OCI-LY7 (cell line): ENCODE data around the gene PIGA. TPM values are rescaled to one million over a fixed set of nuclear protein-coding genes. Genes with fewer than 3 reads are reported as not detected.

Source experiments
- BruUV-seq: library from RNA; stranded (reverse); fragments of 400-500 nt; replicated peaks from 2 replicates; lab custom pipeline; 2021; lab: Mats Ljungman, UMichigan
- CTCF ChIA-PET: fragments of 300-600 bp; sonication (Branson Sonifier 250); formaldehyde crosslinking; loops from one replicate; lab custom pipeline; 2022; ENCODE audit warnings: antibody characterized with exemption; ENCODE audit not compliant: unreplicated experiment; lab: Charles Lee
- POLR2A ChIA-PET: fragments of 300-600 bp; sonication (Branson Sonifier 250); formaldehyde crosslinking; loops from one replicate; lab custom pipeline; 2022; ENCODE audit warnings: antibody characterized with exemption; lab: Charles Lee
- DNase-seq: peaks from one replicate; pipeline ENCODE4 v3.0.0-alpha.2; 2015; ENCODE audit warnings: low spot score
- H2AFZ ChIP-seq: fragments of 200-600 bp; sonication (generic), shearing (Covaris generic); 2 replicates; pipeline ENCODE4 v1.6.1; 2014; ENCODE audit warnings: mild to moderate bottlenecking, antibody characterized with exemption, low read length, moderate library complexity
- H3K27ac ChIP-seq: fragments of 200-600 bp; sonication (generic); 2 replicates; pipeline ENCODE4 v1.5.1; 2014; ENCODE audit warnings: mixed run types, low read depth, mild to moderate bottlenecking, moderate library complexity, low read length, inconsistent platforms; ENCODE audit not compliant: poor library complexity, severe bottlenecking
- H3K36me3 ChIP-seq: fragments of 200-600 bp; sonication (generic); 2 replicates; pipeline ENCODE4 v1.6.1; 2014; ENCODE audit warnings: mild to moderate bottlenecking, antibody characterized with exemption, low read length, moderate library complexity, mixed read lengths; ENCODE audit not compliant: insufficient read depth
- H3K4me1 ChIP-seq: fragments of 200-600 bp; sonication (generic); 2 replicates; pipeline ENCODE4 v1.5.1; 2014; ENCODE audit warnings: mild to moderate bottlenecking, low read length; ENCODE audit not compliant: insufficient read depth, poor library complexity, severe bottlenecking
- H3K4me2 ChIP-seq: fragments of 200-600 bp; sonication (generic); 2 replicates; pipeline ENCODE4 v1.6.1; 2014; ENCODE audit warnings: mild to moderate bottlenecking, low read length
- H3K4me3 ChIP-seq: fragments of 200-600 bp; sonication (generic); 2 replicates; pipeline ENCODE4 v1.5.1; 2014; ENCODE audit warnings: mild to moderate bottlenecking, low read depth, low read length; ENCODE audit not compliant: poor library complexity, severe bottlenecking
- H3K79me2 ChIP-seq: fragments of 200-600 bp; sonication (generic); 2 replicates; pipeline ENCODE4 v1.6.1; 2016; ENCODE audit warnings: low read depth, mild to moderate bottlenecking, low read length, moderate library complexity, mixed read lengths; ENCODE audit not compliant: insufficient read depth
- H3K9me2 ChIP-seq: fragments of 200-600 bp; sonication (generic); 2 replicates; pipeline ENCODE4 v1.6.1; 2016; ENCODE audit warnings: mild to moderate bottlenecking, low read length, mixed read lengths; ENCODE audit not compliant: insufficient read depth
- H3K9me3 ChIP-seq: fragments of 200-600 bp; sonication (generic); 2 replicates; pipeline ENCODE4 v1.6.1; 2014; ENCODE audit warnings: mild to moderate bottlenecking, mixed run types, low read length, mixed read lengths
- H4K20me1 ChIP-seq: fragments of 200-600 bp; sonication (generic); 2 replicates; pipeline ENCODE4 v1.6.1; 2014; ENCODE audit warnings: mild to moderate bottlenecking, antibody characterized with exemption, low read length, moderate library complexity, mixed read lengths; ENCODE audit not compliant: insufficient read depth
- EZH2phosphoT487 ChIP-seq: fragments of 200-600 bp; sonication (generic); IDR thresholded peaks from 2 replicates; pipeline ENCODE4 v1.6.1; 2018; ENCODE audit warnings: low read depth, borderline replicate concordance, mild to moderate bottlenecking, mixed run types, antibody characterized with exemption, low read length, moderate library complexity, mixed read lengths
- intact Hi-C: fragments of 100-400 bp; cut with micrococcal nuclease; formaldehyde crosslinking; loops from one replicate; pipeline ENCODE4 v1.10.0; 2022; ENCODE audit not compliant: unreplicated experiment
- total RNA-seq, 2 experiments: library from RNA; depleted of rRNA in 1 of 2; stranded (reverse); fragments of >200 nt in 1 of 2; shearing (Covaris generic) in 1 of 2; gene quantifications; 2 replicates each; pipeline ENCODE4 v1.2.3, GENCODE V29; 2014 to 2022
- TF ChIP-seq, protein P1 (sequence below): fragments of 200-600 bp; sonication (generic); conservative IDR thresholded peaks from 2 replicates; pipeline ENCODE4 v1.5.1; 2014; ENCODE audit warnings: mild to moderate bottlenecking, antibody characterized with exemption, low read length, moderate library complexity, mixed read lengths

The PIGA gene
- total RNA-seq, 2 experiments from 2014 or later = 13.1 to 33.0 TPM

DNA sequence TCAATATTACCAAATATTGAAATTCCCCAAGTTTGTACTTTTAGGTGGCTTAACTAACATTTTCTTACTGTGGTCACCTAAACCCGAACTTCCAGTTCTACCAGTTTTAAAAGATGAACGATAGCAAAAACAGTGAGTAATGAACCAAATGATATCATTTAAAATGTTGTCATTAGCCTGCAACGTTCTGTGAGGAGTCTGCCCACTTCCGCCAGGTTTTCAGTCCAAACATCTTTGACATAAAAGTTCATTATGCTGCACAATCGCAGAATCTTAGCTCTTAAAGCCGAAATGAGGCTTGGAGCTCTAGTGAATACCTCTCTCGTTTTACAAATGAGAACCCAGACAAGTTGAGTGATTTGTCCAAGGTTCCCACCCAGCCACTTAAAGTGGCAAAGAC is 762 bp downstream of the PIGA start:
- Histone ChIP-seq H3K9me2 (no peaks in the 10 kb centered on the region), H3K4me1 (peaks cover 10% of the 10 kb centered on the region), H4K20me1 (no peaks in the 10 kb centered on the region), H3K36me3 (peaks cover 20% of the 10 kb centered on the region), H3K4me3 (peak overlapping the region; percentile 97), H3K27ac (peak overlapping the region; percentile 13), H3K4me2 (peak overlapping the region; percentile 67), H3K9me3 (no peaks in the 10 kb centered on the region), H2AFZ (peak overlapping the region; percentile 52; the same call in 1 of the 2 replicates), H3K79me2 (peaks cover 16% of the 10 kb centered on the region; the same call in 1 of the 2 replicates)
- intact Hi-C loops = loop anchor here (10.0 kb wide), 1 partner anchor 340 kb away; no protein-coding TSS in a partner anchor
- ChIA-PET CTCF (no interaction called here), POLR2A (no interaction called here)
- BruUV-seq = no TSS peak
- TF ChIP-seq EZH2phosphoT487 = no peak
- TF ChIP-seq, protein P1, sequence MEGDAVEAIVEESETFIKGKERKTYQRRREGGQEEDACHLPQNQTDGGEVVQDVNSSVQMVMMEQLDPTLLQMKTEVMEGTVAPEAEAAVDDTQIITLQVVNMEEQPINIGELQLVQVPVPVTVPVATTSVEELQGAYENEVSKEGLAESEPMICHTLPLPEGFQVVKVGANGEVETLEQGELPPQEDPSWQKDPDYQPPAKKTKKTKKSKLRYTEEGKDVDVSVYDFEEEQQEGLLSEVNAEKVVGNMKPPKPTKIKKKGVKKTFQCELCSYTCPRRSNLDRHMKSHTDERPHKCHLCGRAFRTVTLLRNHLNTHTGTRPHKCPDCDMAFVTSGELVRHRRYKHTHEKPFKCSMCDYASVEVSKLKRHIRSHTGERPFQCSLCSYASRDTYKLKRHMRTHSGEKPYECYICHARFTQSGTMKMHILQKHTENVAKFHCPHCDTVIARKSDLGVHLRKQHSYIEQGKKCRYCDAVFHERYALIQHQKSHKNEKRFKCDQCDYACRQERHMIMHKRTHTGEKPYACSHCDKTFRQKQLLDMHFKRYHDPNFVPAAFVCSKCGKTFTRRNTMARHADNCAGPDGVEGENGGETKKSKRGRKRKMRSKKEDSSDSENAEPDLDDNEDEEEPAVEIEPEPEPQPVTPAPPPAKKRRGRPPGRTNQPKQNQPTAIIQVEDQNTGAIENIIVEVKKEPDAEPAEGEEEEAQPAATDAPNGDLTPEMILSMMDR = no peak
- DNase-seq = peak; percentile 11

DNA sequence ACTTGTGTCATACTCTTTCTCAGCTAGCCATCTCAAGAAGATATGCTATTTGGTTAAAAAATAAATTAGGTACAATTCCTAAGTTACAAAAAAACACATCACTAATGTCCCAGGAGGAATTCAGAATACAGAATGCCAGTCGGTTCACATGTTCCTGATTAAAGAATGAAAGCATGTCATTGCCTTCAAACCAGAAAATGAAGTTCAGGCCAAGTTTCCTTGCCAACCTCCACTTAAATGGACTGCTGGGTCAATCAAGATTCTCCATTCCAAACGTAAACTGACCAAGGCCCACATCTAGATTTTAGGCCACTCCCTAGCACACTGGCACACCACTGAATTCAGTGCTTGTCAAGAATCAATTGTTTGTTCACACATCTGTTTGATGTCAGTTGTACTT is 6.5 kb downstream of the PIGA start:
- POLR2A ChIA-PET = no interaction called here
- Histone ChIP-seq H3K36me3 (peaks cover 38% of the 10 kb centered on the region), H4K20me1 (no peaks in the 10 kb centered on the region), H3K4me1 (no peaks in the 10 kb centered on the region), H3K27ac (no peak overlapping the region), H3K9me2 (no peaks in the 10 kb centered on the region), H3K4me3 (no peak overlapping the region), H3K4me2 (no peak overlapping the region), H3K79me2 (peaks cover 3% of the 10 kb centered on the region; the same call in 1 of the 2 replicates), H3K9me3 (no peaks in the 10 kb centered on the region), H2AFZ (no peak overlapping the region)
- intact Hi-C loops = no loop called here
- CTCF ChIA-PET = no interaction called here
- no TSS peak for BruUV-seq
- TF ChIP-seq, protein P1 = no peak
- no peak for TF ChIP-seq EZH2phosphoT487
- no peak for DNase-seq

DNA sequence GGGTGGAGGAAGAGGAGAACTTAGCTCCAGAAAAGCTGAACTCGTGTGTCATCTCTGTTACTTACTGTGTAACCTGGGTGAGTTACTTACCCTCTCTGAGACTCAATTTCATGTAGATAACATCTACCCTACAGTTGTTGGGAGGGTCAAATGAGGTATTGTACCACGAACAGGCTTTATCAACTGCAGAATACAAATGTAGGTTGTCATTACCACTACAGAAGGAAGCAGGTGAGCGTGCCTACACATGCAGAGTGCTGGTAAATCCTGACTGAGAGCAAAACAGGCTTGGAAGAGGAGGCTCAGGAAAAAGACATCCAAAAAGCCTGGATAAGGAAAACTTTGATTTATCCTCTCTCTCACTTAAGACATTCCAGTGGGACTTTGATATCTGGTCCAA is 7.2 kb downstream of the PIGA start:
- TF ChIP-seq, protein P1 = no peak
- TF ChIP-seq EZH2phosphoT487 = no peak
- intact Hi-C loops = no loop called here
- H3K4me2 ChIP-seq = no peak overlapping the region
- no peak overlapping the region for H2AFZ ChIP-seq
- H4K20me1 ChIP-seq = no peaks in the 10 kb centered on the region
- BruUV-seq = no TSS peak
- H3K4me1 ChIP-seq = no peaks in the 10 kb centered on the region
- H3K9me3 ChIP-seq = no peaks in the 10 kb centered on the region
- ChIA-PET POLR2A (no interaction called here), CTCF (no interaction called here)
- no peaks in the 10 kb centered on the region for H3K9me2 ChIP-seq
- peaks cover 44% of the 10 kb centered on the region for H3K36me3 ChIP-seq
- H3K4me3 ChIP-seq = no peak overlapping the region
- no peak overlapping the region for H3K27ac ChIP-seq
- no peaks in the 10 kb centered on the region for H3K79me2 ChIP-seq
- no peak for DNase-seq
